A549 (cell line): ENCODE results near the gene ITGAL.

Experiments
- BHLHE40 ChIP-seq: IDR thresholded peaks from 2 replicates; pipeline ENCODE4 v1.6.1; 2012; ENCODE audit warnings: low read depth, low read length, inconsistent platforms
- CBX8 ChIP-seq: fragments of 200-600 bp; sonication (generic); IDR thresholded peaks from 2 replicates; pipeline ENCODE4 v1.6.1; 2016
- CHD4 ChIP-seq: fragments of 200-600 bp; sonication (generic); IDR thresholded peaks from 2 replicates; pipeline ENCODE4 v1.6.1; 2016; ENCODE audit warnings: antibody characterized with exemption, mild to moderate bottlenecking, borderline replicate concordance
- ELK1 ChIP-seq: fragments of 150-350 bp; IDR thresholded peaks from 2 replicates; pipeline ENCODE4 v1.6.1; 2014; ENCODE audit warnings: low read depth, mild to moderate bottlenecking, low read length
- EP300 ChIP-seq, 2 experiments: fragments of >200 bp; sonication (Bioruptor Twin); formaldehyde crosslinking; IDR thresholded peaks; 2 replicates in 1 of 2; 3 replicates in 1 of 2; pipeline ENCODE4 v1.6.1; 2016 to 2017
- HOXA7 ChIP-seq: fragments of 250-450 bp; sonication (Bioruptor Pico); IDR thresholded peaks from 2 replicates; pipeline ENCODE4 v1.5.0; 2020; ENCODE audit warnings: mild to moderate bottlenecking, moderate library complexity
- HOXB13 ChIP-seq: fragments of 250-450 bp; sonication (Bioruptor Pico); IDR thresholded peaks from 2 replicates; pipeline ENCODE4 v1.5.0; 2020; ENCODE audit warnings: low read depth, mild to moderate bottlenecking, moderate library complexity
- KDM5A ChIP-seq: fragments of 200-600 bp; sonication (generic); IDR thresholded peaks from 2 replicates; pipeline ENCODE4 v1.6.1; 2016; ENCODE audit warnings: antibody characterized with exemption, mild to moderate bottlenecking
- MAX ChIP-seq: IDR thresholded peaks from 2 replicates; pipeline ENCODE4 v1.6.1; 2012
- MAZ ChIP-seq: fragments of 150-350 bp; IDR thresholded peaks from 2 replicates; pipeline ENCODE4 v1.6.1; 2014; ENCODE audit warnings: antibody characterized with exemption, low read depth, low read length, borderline replicate concordance
- POLR2A ChIP-seq: IDR thresholded peaks from 2 replicates; pipeline ENCODE4 v1.6.1; 2012; ENCODE audit warnings: mild to moderate bottlenecking, low read length
- REST ChIP-seq: fragments of 200-600 bp; sonication (generic); IDR thresholded peaks from 2 replicates; pipeline ENCODE4 v1.6.1; 2016; ENCODE audit warnings: antibody characterized with exemption, mild to moderate bottlenecking, moderate library complexity
- ZC3H11A ChIP-seq: fragments of 450-650 bp; IDR thresholded peaks from 2 replicates; pipeline ENCODE4 v1.6.1; 2014; ENCODE audit warnings: antibody characterized with exemption, mild to moderate bottlenecking
- TF ChIP-seq, protein P1 (sequence below): fragments of >200 bp; sonication (Bioruptor Twin); formaldehyde crosslinking; IDR thresholded peaks from 3 replicates; pipeline ENCODE4 v1.5.1; 2016

- no peak for TF ChIP-seq CBX8
- TF ChIP-seq HOXA7 (CRISPR knock-in tag): no peak
- TF ChIP-seq POLR2A: no peak
- TF ChIP-seq, protein P1, sequence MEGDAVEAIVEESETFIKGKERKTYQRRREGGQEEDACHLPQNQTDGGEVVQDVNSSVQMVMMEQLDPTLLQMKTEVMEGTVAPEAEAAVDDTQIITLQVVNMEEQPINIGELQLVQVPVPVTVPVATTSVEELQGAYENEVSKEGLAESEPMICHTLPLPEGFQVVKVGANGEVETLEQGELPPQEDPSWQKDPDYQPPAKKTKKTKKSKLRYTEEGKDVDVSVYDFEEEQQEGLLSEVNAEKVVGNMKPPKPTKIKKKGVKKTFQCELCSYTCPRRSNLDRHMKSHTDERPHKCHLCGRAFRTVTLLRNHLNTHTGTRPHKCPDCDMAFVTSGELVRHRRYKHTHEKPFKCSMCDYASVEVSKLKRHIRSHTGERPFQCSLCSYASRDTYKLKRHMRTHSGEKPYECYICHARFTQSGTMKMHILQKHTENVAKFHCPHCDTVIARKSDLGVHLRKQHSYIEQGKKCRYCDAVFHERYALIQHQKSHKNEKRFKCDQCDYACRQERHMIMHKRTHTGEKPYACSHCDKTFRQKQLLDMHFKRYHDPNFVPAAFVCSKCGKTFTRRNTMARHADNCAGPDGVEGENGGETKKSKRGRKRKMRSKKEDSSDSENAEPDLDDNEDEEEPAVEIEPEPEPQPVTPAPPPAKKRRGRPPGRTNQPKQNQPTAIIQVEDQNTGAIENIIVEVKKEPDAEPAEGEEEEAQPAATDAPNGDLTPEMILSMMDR: no peak
- TF ChIP-seq BHLHE40: no peak
- no peak for TF ChIP-seq REST
- TF ChIP-seq HOXB13 (CRISPR knock-in tag): no peak
- no peak for TF ChIP-seq ZC3H11A
- no peak for TF ChIP-seq MAX
- no peak for TF ChIP-seq CHD4
- TF ChIP-seq ELK1: no peak
- peak; percentile 29 to 55; a peak in 2 of 5 replicates for TF ChIP-seq EP300 (IDR thresholded peaks at IDR 0.05)
- no peak for TF ChIP-seq MAZ
- TF ChIP-seq KDM5A: no peak
These were observed 95.6 kb downstream of the ITGAL start for GRCh38 chr16:30567991-30568638.
